T-helper 9 cell (primary cell): ENCODE measurements around the gene COL8A2.

Experiments
- DNase-seq: peaks from one replicate; pipeline ENCODE4 v3.0.0-alpha.2; 2020

COL8A2 gene

DNA sequence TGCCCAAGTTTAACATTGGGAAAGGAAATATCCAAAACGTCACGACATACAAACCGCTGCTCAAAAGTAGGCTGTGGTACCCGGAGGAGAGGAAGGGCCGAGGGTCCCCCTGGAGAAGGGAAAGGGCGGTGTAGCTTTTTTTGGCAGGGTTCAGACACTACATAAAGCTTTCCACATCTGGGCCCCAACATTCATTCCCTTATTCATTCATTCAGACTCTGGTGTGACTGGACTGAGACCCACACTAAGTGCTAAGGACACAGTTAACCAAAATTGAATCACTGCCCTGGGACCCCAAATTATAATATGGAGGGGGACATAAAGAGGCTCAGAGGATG lies 10.3 kb upstream of the COL8A2 start:
- DNase-seq = no peak

DNA sequence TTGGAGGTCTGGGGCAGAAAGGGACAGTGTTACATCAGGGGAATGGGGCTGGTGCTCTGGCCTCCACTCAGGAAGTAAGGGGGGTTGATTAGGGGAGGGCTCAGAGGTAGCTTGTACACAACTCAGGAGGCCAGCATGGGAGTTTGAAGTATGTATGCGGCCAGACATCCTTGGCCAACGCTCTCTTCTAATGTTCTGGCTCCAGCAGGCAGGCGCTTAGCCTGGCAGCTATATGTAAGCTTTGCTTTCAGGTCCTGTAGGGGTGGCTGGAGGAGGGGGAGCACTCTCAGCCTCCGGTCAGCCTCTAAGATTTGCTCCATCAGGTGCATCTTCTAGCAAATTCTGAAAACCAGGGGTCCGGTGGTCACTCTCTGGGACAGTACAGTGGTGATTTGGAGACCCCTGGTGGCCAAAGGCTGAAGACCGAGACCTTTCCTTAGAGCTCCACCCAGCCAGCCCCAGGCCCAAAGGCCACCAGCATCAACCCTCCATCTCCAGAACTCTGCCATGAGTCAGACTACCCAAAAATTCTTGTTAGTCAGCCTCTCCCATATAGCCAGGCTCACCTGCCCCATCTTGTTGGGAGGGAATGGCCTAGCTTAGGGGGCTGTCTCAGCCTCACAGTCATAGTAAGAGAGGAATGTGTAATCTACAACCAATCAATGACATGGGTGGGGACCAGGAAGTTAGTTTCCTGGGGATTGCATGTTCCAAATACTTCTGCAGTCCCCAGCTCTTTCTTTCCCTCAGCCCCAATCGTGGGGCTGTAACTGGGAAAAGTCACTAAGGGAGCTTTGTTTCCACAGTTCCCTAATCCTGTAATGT lies 9.7 kb upstream of the COL8A2 start:
- DNase-seq = no peak

GRCh38 chr1:36134031-36134430 lies 9.0 kb upstream of the COL8A2 start:
- DNase-seq = no peak

GRCh38 chr1:36133484-36133883 lies 8.5 kb upstream of the COL8A2 start:
- no peak for DNase-seq

DNA sequence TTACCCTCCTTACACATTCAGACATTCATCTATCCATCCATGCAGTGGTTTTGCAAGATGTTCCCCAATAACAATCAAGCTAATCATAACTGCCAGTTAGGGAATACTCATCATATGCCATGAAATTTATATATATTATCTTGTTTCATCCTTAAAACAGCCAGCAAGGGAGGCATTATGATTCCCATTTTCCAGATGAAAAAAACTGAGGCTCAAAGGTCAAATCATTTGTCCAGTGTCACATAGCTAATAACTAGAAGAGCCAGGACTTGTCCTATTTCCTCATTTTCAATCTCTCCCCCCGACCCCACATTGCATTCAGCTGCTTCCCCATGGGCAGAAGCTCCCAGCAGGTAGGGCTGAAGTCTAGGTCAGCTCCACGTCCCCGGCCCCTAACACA lies 7.0 kb upstream of the COL8A2 start:
- no peak for DNase-seq

DNA sequence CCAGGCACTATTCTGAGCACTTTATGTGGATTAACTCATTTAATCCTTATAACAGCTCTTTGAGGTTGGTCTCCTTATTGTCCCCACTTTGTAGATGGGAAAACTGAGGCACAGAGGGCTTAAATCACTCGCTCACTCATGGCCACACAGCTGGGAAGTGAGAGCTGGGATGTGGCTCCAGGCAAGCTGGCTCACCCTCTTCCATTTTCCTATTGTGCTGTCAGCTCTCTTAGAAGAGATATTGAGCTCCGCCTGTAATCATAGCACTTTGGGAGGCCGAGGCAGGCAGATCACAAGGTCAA lies 3.8 kb upstream of the COL8A2 start:
- no peak for DNase-seq

DNA sequence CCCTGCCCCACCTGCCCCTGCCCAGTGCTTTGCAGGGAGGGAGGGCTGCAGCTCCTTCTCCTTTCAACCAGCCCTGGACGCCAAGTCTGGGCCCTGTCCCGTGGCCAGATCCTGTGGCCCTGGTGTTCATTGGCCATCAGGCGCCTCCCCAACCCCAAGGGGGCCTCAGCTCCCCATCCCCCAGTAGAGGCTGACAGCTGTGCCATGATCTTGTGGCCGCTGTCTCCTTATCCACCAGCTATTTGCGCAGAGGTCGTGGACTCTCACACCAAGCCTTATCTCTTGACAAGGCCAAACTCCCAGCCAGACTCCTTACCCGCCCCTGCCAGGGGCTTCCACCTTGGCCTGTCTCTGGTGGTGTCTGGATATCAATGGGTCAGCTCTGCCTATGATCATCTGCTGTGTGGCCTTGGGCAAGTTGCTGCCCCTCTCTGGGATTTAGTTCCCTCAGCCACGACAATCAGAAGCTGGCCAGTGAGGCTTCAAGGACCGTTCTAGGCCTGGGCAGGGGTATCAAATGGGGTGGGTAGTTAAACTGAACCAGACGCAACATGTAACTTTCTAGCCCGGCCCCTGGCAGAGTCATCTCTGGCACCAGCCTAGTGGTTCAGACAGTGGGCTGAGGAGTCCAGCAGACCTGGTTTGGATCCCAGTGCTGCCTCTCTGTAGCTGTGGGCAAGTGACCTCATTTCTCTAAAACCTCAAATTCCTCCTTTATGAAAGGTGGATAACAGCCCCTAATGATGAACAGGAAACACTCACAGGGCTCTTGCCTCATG lies 3.3 kb upstream of the COL8A2 start:
- DNase-seq = no peak

DNA sequence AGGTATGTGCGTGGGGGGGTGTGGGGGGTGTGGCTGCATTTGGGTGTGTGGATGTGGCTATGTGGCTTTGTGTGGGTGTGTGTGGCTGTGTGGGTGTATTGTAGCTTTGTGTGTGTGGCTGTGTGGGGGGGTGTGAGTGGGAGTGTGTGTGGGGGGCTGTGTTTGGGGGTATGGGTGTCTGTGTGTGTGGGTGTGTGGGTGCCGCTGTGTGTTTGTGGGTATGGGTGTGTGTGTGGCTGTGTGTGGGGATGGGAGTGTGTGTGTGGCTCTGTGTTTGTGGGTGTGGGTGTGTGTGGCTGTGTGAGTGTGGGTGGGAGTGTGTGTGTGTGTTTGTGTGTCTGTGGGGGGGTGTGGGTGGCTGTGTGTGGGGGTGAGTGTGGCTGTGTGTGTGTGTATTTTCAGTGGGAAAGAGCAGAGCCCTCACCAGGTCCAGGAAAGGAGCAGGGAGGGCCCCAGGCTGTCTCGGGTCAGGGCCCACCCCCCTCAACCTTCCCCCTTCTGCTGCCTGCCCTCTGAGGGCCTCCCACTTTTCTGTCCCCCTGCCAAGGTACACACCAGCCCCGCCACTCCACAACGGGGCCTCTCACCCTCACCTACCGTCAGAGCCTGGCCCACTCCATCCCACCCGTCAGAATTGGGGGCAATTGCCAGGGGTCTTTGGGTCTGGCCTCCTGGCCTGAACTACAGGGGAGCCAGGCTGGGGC lies 1.9 kb upstream of the COL8A2 start:
- no peak for DNase-seq

GRCh38 chr1:36126005-36126716 lies 1.1 kb upstream of the COL8A2 start:
- no peak for DNase-seq

GRCh38 chr1:36124404-36125128 lies 456 bp downstream of the COL8A2 start:
- no peak for DNase-seq

DNA sequence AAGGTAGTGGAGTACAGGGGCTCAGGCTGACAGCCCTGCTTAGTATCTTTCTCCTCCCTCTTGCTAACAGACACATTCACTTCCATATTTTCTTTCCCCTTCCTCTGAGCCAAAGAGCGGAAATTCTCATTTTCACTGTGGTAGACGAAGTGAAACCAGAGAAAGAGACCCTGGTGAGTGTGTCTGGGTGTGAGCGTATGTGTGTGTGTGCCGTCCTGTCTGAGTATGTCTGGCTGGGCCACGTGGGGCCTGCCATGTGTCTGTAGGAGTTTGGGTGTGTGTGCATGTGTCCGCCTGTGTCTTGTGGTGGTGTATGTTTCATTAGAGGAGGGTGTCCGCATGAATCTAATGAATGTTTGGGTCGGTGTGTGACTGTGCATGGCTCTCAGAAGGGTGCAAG lies 1.7 kb downstream of the COL8A2 start:
- DNase-seq = no peak

DNA sequence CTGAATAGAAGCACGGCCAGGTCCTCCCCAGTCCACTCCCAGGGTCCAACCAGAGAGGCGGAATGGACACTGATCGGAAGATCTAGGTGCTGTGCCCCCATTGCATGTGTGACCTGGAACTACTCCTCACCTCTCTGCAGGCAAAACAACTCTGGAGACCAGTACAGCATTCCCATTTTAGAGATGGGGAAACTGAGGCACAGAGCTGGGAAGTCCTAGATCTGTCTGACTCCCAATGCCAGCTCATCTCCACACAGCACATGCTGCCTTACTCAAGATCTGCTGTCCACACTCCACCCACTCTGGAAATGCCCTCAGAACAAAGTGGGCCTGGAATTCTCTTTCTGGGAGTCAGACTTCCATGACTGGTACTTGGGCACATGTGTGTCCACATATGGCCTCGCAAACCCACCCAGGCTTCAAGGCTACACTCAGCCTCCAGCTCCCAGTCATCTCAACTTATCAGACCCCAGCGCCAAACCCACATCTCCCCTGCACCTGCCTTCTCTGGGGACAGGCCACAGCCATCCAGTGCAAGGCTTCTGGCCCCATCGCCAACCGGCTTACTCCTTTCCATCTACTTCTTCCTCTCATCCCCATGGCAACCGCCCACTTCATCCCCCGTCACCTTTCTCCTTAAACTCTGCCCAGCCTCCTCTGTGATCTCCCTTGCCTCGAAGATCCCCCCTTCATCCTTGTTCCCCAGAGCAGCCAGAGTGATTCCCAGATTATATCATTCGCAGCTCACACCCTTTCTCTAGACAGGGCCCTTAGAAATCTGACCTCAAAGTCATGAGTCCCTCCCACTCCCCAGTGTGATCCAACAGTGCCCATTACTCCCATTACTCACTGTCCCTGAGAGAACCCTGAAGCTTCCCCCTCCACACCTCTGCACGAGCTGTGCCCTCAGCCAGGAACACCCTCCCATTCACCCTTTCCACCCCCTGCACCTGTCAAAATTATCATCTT lies 2.7 kb downstream of the COL8A2 start:
- DNase-seq = no peak

DNA sequence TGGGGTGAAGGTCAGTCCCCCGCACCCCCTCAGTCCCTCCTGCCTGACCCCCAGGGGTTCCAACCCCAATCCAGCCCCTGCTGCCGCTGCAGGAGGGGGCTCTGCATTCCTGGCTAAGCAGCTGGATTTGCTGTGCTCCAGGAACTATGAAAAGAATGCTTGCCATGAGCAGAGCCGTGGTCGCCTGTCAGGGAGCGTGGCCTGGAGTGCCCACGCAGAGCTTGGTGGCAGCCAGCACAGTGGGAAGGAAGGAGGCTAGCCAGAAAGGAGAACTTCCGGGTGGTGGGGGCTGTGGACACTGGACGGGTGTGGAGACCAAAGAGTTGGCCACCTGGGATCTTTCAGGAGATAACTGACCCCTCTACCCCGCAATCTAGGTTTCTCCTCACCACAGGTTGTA lies 5.6 kb downstream of the COL8A2 start:
- DNase-seq = no peak

GRCh38 chr1:36118447-36119204 lies 6.4 kb downstream of the COL8A2 start:
- DNase-seq = no peak

DNA sequence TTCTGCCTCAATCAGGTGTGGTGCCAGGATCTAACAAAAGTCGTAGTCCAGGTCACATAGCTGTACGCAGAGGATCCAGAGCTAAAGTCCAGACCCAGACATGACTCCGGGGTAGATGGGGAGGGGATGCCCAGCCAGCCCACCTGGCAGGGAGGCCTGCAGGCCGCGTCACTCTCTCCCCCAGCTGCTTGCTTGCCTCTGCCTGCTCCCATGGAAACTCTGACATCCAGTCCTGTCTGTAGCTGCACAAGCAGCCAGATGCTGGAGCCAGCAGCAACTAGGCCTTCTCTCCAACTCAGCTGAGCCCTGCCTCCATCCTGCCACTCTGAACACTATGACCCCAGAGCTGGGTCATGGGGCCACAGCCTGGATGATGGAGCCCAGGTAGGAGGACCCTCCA lies 8.1 kb downstream of the COL8A2 start:
- DNase-seq = no peak

DNA sequence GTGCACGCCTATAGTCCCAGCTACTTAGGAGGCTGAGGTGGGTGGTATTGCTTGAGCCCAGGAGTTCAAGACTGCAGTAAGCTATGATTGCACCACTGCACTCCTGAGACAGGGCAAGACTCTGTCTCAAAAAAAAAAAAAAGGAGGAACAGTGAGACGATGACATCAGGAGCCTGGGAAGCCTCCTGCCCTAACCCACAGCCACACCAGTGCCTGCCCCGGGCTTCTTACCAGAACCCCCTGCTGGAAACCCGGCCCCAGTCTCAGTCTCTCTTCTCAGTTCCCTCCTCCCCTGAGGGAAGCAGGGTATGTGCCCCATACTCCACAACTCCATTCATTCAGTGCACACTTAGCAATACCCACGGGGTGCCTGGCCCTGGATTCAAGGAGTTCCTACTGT lies 9.1 kb downstream of the COL8A2 start:
- no peak for DNase-seq

DNA sequence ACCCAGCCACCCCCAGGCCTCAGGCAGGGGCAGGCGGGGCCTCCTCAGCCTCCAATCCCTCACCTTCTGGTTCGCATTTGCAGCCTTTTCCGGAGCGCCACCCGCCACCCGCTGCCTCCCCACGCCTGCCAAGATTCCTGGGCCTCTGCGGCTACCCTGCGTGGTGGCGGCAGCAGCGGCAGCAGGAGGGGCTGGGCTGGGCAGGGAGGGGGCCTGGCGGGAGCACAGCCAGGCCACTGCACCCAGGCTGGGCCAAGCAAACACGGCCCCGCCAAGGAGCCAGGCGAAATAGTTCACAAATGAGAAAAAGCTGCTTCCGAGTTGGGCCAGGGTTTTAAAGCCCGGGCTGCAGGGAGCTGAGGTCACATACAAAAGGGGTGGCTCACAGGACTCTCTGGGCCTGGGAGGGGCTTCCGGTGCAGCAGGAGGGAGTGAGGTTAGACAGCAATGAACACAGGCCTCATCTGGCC lies 9.8 kb downstream of the COL8A2 start:
- no peak for DNase-seq

- no peak for DNase-seq
Measured at GRCh38 chr1:36114371-36114770, 10.7 kb downstream of the COL8A2 start.

DNA sequence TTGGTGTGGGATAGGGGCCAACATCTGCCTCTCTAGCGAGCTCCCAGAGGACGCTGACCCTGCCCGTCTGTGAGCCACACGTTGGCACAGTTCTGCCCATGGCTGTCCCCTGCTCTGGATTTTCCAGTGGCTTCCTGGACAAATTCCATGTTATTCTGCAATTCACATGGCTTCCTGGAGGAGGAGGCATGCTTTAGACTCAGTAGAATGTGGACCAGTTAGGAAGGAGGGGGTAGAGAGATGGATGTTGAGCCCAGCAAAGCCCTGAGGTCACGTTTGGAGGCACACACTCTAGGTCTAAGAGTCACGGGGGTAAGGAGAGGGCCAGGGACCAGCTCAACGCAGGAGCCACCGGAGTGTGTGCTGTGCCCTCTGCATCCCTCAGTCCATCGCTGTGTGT lies 12.2 kb downstream of the COL8A2 start:
- DNase-seq = no peak

DNA sequence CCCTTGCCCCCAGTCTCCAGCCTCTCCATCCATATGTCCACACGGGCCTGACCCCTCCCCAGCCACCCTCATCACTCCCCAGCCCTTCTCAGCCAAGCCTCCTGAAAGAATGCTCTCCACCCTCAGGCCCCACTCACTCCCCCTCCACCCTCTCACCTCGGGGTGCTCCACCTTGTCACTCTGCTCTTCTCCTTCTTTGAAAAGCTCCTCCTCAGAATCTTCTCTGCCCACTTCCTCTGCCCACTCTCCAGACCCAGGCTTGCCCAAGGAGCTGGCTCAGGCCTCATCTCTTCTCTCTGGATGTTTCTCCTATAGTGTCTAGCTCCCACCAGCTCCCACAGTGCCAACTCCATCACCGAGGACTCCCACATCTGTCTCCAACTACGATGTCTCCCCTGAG lies 13.9 kb downstream of the COL8A2 start:
- DNase-seq = no peak
